ENCODE measurements around the gene DDN. TPM values are rescaled to one million over a fixed set of nuclear protein-coding genes. Genes with fewer than 3 reads are reported as not detected.

DDN gene
- total RNA-seq, 2 donors from 2014 or later, result 0.17 to 0.21 TPM

GRCh38 chr12:49025463-49025862 lies 26.3 kb upstream of the DDN start:
- peaks cover 20% of the 10 kb centered on the region for H3K36me3 ChIP-seq
- no peak for TF ChIP-seq CTCF (IDR thresholded peaks at IDR 0.05)

GRCh38 chr12:49024543-49024942 lies 25.4 kb upstream of the DDN start:
- Histone ChIP-seq H3K36me3 (peaks cover 20% of the 10 kb centered on the region), H3K9me3 (no peaks in the 10 kb centered on the region), H3K4me1 (no peaks in the 10 kb centered on the region), H3K9ac (ENCODE audit: low read depth in 2 of 2, low read length in 2 of 2) (no peak overlapping the region), H3K27ac (no peak overlapping the region), H3K4me3 (no peak overlapping the region), H3K27me3 (no peaks in the 10 kb centered on the region)
- TF ChIP-seq CTCF (IDR thresholded peaks at IDR 0.05), result no peak
- intact Hi-C loops (cut with DNase I), result no loop called here
- DNase-seq, result no peak

More at GRCh38 chr12:49025463-49025862, 26.3 kb upstream of the DDN start:
- Histone ChIP-seq H3K27ac (no peak overlapping the region), H3K4me1 (no peaks in the 10 kb centered on the region), H3K4me3 (no peak overlapping the region), H3K27me3 (no peaks in the 10 kb centered on the region), H3K9me3 (no peaks in the 10 kb centered on the region), H3K9ac (ENCODE audit: low read depth in 2 of 2, low read length in 2 of 2) (no peak overlapping the region)
- no peak for DNase-seq
- intact Hi-C loops (cut with DNase I), result no loop called here

GRCh38 chr12:49023812-49024211 lies 24.6 kb upstream of the DDN start:
- H3K9me3 ChIP-seq, result no peaks in the 10 kb centered on the region
- H3K27ac ChIP-seq, result no peak overlapping the region
- H3K36me3 ChIP-seq, result peaks cover 20% of the 10 kb centered on the region
- no peak overlapping the region for H3K9ac ChIP-seq (ENCODE audit: low read depth in 2 of 2, low read length in 2 of 2)
- intact Hi-C loops (cut with DNase I), result no loop called here
- TF ChIP-seq CTCF (IDR thresholded peaks at IDR 0.05), result no peak
- H3K4me3 ChIP-seq, result no peak overlapping the region
- no peaks in the 10 kb centered on the region for H3K27me3 ChIP-seq
- H3K4me1 ChIP-seq, result no peaks in the 10 kb centered on the region
- DNase-seq, result no peak

GRCh38 chr12:49022558-49023178 lies 23.5 kb upstream of the DDN start:
- Histone ChIP-seq H3K27ac (no peak overlapping the region), H3K4me3 (no peak overlapping the region), H3K36me3 (peaks cover 20% of the 10 kb centered on the region), H3K27me3 (no peaks in the 10 kb centered on the region), H3K9ac (ENCODE audit: low read depth in 2 of 2, low read length in 2 of 2) (no peak overlapping the region), H3K9me3 (no peaks in the 10 kb centered on the region), H3K4me1 (peaks cover 1% of the 10 kb centered on the region)
- no peak for DNase-seq
- intact Hi-C loops (cut with DNase I), result no loop called here
- no peak for TF ChIP-seq CTCF (IDR thresholded peaks at IDR 0.05)

GRCh38 chr12:49021292-49021915 lies 22.2 kb upstream of the DDN start:
- TF ChIP-seq CTCF (IDR thresholded peaks at IDR 0.05), result no peak
- H3K9me3 ChIP-seq, result no peaks in the 10 kb centered on the region
- no peak for DNase-seq
- peaks cover 19% of the 10 kb centered on the region for H3K36me3 ChIP-seq
- no peak overlapping the region for H3K27ac ChIP-seq
- H3K27me3 ChIP-seq, result no peaks in the 10 kb centered on the region
- no peak overlapping the region for H3K9ac ChIP-seq (ENCODE audit: low read depth in 2 of 2, low read length in 2 of 2)
- H3K4me1 ChIP-seq, result peaks cover 5% of the 10 kb centered on the region
- no peak overlapping the region for H3K4me3 ChIP-seq
- intact Hi-C loops (cut with DNase I), result no loop called here
